K562 (cell line): ENCODE measurements around the gene SERINC5.

Experiments used
- CHD4 ChIP-seq: fragments of 200-600 bp; sonication (generic); IDR thresholded peaks from 3 replicates; pipeline ENCODE4 v1.6.1; 2012; ENCODE audit warnings: low read depth, mild to moderate bottlenecking, mixed read lengths, low read length, inconsistent platforms; ENCODE audit not compliant: insufficient read depth, insufficient replicate concordance, poor library complexity, severe bottlenecking
- FOS ChIP-seq: IDR thresholded peaks from 3 replicates; pipeline ENCODE4 v1.6.1; 2011; ENCODE audit not compliant: insufficient read length; ENCODE audit errors: extremely low read depth
- LEF1 ChIP-seq: fragments of 450-650 bp; IDR thresholded peaks from 2 replicates; pipeline ENCODE4 v1.6.1; 2016; ENCODE audit warnings: mild to moderate bottlenecking
- SREBF1 ChIP-seq: fragments of 150-350 bp; IDR thresholded peaks from 2 replicates; pipeline ENCODE4 v1.6.1; 2014; ENCODE audit warnings: antibody characterized with exemption, low read depth, low read length, borderline replicate concordance
- TAF1 ChIP-seq: IDR thresholded peaks from 2 replicates; pipeline ENCODE4 v1.6.1; 2011; ENCODE audit warnings: mild to moderate bottlenecking, low read length, moderate library complexity; ENCODE audit not compliant: insufficient read depth, control insufficient read depth, severe bottlenecking; ENCODE audit errors: extremely low read depth
- TSHZ1 ChIP-seq: fragments of 250-450 bp; sonication (Bioruptor Pico); IDR thresholded peaks from 2 replicates; pipeline ENCODE4 v1.4.0; 2020; ENCODE audit warnings: mild to moderate bottlenecking, moderate library complexity
- XRCC3 ChIP-seq: fragments of 450-650 bp; IDR thresholded peaks from 2 replicates; pipeline ENCODE4 v1.6.1; 2017; ENCODE audit warnings: mild to moderate bottlenecking, moderate library complexity
- YY1 ChIP-seq, 3 experiments: IDR thresholded peaks; 2 replicates each; pipeline ENCODE4 v1.6.1; 2011; ENCODE audit warnings: low read length in 2 of 3, mild to moderate bottlenecking in 2 of 3, moderate library complexity in 2 of 3, borderline replicate concordance in 1 of 3, control low read depth in 1 of 3, low read depth in 1 of 3; ENCODE audit not compliant: insufficient read depth in 3 of 3, insufficient replicate concordance in 2 of 3, control insufficient read depth in 1 of 3, insufficient read length in 1 of 3; ENCODE audit errors: extremely low read depth in 1 of 3
- ZNF133 ChIP-seq: fragments of 250-450 bp; sonication (Bioruptor Pico); IDR thresholded peaks from 2 replicates; pipeline ENCODE4 v1.4.0; 2020; ENCODE audit warnings: mild to moderate bottlenecking
- ZNF146 ChIP-seq: IDR thresholded peaks from one replicate; pipeline ENCODE4 v1.6.1; 2018; ENCODE audit warnings: missing compliant biosample characterization; ENCODE audit not compliant: unreplicated experiment
- ZNF263 ChIP-seq: sonication (generic); formaldehyde crosslinking; IDR thresholded peaks from 2 replicates; pipeline ENCODE4 v1.8.0; 2022; ENCODE audit warnings: mild to moderate bottlenecking, missing genetic modification reagents, borderline replicate concordance
- TF ChIP-seq, protein P1 (sequence below): sonication (generic); formaldehyde crosslinking; IDR thresholded peaks from 2 replicates; pipeline ENCODE4 v1.8.1; 2023; ENCODE audit warnings: mild to moderate bottlenecking, missing genetic modification reagents, moderate library complexity
- TF ChIP-seq, protein P2 (sequence below), 3 experiments: IDR thresholded peaks in 2 of 3; conservative IDR thresholded peaks in 1 of 3; 2 replicates each; pipeline ENCODE4 v1.5.1; 2011 to 2012; ENCODE audit warnings: low read length in 3 of 3, mild to moderate bottlenecking in 3 of 3, control low read depth in 2 of 3, improper control_type of control experiment in 1 of 3, inconsistent platforms in 1 of 3, low read depth in 1 of 3, mixed read lengths in 1 of 3, moderate library complexity in 1 of 3; ENCODE audit not compliant: insufficient read depth in 2 of 3

GRCh38 chr5:80268916-80269315 is 13.1 kb upstream of the SERINC5 start:
- TF ChIP-seq LEF1, result no peak
- TF ChIP-seq, protein P1, sequence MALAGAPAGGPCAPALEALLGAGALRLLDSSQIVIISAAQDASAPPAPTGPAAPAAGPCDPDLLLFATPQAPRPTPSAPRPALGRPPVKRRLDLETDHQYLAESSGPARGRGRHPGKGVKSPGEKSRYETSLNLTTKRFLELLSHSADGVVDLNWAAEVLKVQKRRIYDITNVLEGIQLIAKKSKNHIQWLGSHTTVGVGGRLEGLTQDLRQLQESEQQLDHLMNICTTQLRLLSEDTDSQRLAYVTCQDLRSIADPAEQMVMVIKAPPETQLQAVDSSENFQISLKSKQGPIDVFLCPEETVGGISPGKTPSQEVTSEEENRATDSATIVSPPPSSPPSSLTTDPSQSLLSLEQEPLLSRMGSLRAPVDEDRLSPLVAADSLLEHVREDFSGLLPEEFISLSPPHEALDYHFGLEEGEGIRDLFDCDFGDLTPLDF (CRISPR knock-in tag), result no peak
- TF ChIP-seq XRCC3, result no peak
- no peak for TF ChIP-seq TAF1
- TF ChIP-seq ZNF263 (CRISPR knock-in tag), result no peak
- no peak for TF ChIP-seq SREBF1
- TF ChIP-seq, protein P2, sequence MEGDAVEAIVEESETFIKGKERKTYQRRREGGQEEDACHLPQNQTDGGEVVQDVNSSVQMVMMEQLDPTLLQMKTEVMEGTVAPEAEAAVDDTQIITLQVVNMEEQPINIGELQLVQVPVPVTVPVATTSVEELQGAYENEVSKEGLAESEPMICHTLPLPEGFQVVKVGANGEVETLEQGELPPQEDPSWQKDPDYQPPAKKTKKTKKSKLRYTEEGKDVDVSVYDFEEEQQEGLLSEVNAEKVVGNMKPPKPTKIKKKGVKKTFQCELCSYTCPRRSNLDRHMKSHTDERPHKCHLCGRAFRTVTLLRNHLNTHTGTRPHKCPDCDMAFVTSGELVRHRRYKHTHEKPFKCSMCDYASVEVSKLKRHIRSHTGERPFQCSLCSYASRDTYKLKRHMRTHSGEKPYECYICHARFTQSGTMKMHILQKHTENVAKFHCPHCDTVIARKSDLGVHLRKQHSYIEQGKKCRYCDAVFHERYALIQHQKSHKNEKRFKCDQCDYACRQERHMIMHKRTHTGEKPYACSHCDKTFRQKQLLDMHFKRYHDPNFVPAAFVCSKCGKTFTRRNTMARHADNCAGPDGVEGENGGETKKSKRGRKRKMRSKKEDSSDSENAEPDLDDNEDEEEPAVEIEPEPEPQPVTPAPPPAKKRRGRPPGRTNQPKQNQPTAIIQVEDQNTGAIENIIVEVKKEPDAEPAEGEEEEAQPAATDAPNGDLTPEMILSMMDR (IDR thresholded peaks at IDR 0.05 in 2 of 3, conservative IDR thresholded peaks at IDR 0.05 in 1 of 3; ENCODE audit: insufficient read depth in 2 of 3, low read depth in 1 of 3, low read length in 3 of 3), result no peak
- no peak for TF ChIP-seq YY1 (IDR thresholded peaks at IDR 0.05; ENCODE audit: borderline replicate concordance in 1 of 3, control insufficient read depth in 1 of 3, extremely low read depth in 1 of 3, insufficient read depth in 3 of 3, insufficient read length in 1 of 3, insufficient replicate concordance in 2 of 3, low read depth in 1 of 3, low read length in 2 of 3)
- no peak for TF ChIP-seq CHD4
- TF ChIP-seq ZNF133, result no peak
- TF ChIP-seq TSHZ1 (CRISPR knock-in tag), result no peak
- TF ChIP-seq ZNF146 (CRISPR knock-in tag), result no peak
- no peak for TF ChIP-seq FOS
